H9 (cell line): ENCODE data around the gene OR8D1. TPM values are rescaled to one million over a fixed set of nuclear protein-coding genes. Genes with fewer than 3 reads are reported as not detected.

ENCODE experiments used
- DNase-seq: peaks from one replicate; pipeline ENCODE4 v3.0.0-alpha.2; 2017
- H2AFZ ChIP-seq: one replicate; pipeline ENCODE4 v1.6.1; 2013; ENCODE audit warnings: mild to moderate bottlenecking, low read length, control low read depth, moderate library complexity
- H2AK5ac ChIP-seq: 2 replicates; pipeline ENCODE4 v1.6.1; 2013; ENCODE audit warnings: low read length, control low read depth, mixed read lengths; ENCODE audit not compliant: insufficient read length
- H2BK120ac ChIP-seq: one replicate; pipeline ENCODE4 v1.6.1; 2013; ENCODE audit warnings: low read depth, mild to moderate bottlenecking, low read length, control low read depth, inconsistent platforms; ENCODE audit not compliant: poor library complexity, severe bottlenecking
- H2BK12ac ChIP-seq: 2 replicates; pipeline ENCODE4 v1.6.1; 2013; ENCODE audit warnings: low read length, control low read depth, mixed read lengths, low read depth; ENCODE audit not compliant: insufficient read length
- H2BK15ac ChIP-seq: 2 replicates; pipeline ENCODE4 v1.6.1; 2013; ENCODE audit warnings: low read depth, low read length, control low read depth
- H2BK20ac ChIP-seq: one replicate; pipeline ENCODE4 v1.6.1; 2013; ENCODE audit warnings: low read depth, mild to moderate bottlenecking, low read length, control low read depth, inconsistent platforms; ENCODE audit not compliant: poor library complexity, severe bottlenecking
- H2BK5ac ChIP-seq: 2 replicates; pipeline ENCODE4 v1.6.1; 2013; ENCODE audit warnings: low read length, control low read depth, mixed read lengths; ENCODE audit not compliant: insufficient read length
- H3K14ac ChIP-seq: 2 replicates; pipeline ENCODE4 v1.6.1; 2013; ENCODE audit warnings: low read length, control low read depth; ENCODE audit not compliant: insufficient read depth
- H3K18ac ChIP-seq: 2 replicates; pipeline ENCODE4 v1.6.1; 2013; ENCODE audit warnings: low read depth, mild to moderate bottlenecking, mixed read lengths, low read length, control low read depth; ENCODE audit not compliant: insufficient read length
- H3K23ac ChIP-seq: 2 replicates; pipeline ENCODE4 v1.6.1; 2013; ENCODE audit warnings: low read length, control low read depth, mixed read lengths, low read depth; ENCODE audit not compliant: insufficient read length
- H3K23me2 ChIP-seq: 2 replicates; pipeline ENCODE4 v1.6.1; 2013; ENCODE audit warnings: low read depth, mild to moderate bottlenecking, mixed read lengths, low read length, control low read depth; ENCODE audit not compliant: insufficient read length, poor library complexity, severe bottlenecking
- H3K27ac ChIP-seq: 2 replicates; pipeline ENCODE4 v1.5.1; 2013; ENCODE audit warnings: low read length, control low read depth, mixed read lengths, low read depth; ENCODE audit not compliant: insufficient read length
- H3K27me3 ChIP-seq: 2 replicates; pipeline ENCODE4 v1.6.1; 2013; ENCODE audit warnings: low read length, control low read depth, inconsistent platforms; ENCODE audit not compliant: insufficient read depth
- H3K4ac ChIP-seq: 2 replicates; pipeline ENCODE4 v1.6.1; 2013; ENCODE audit warnings: low read depth, mild to moderate bottlenecking, control low read depth, inconsistent platforms, low read length, moderate library complexity
- H3K4me1 ChIP-seq: 2 replicates; pipeline ENCODE4 v1.6.1; 2013; ENCODE audit warnings: low read length, control low read depth, inconsistent platforms; ENCODE audit not compliant: insufficient read depth
- H3K4me2 ChIP-seq: 2 replicates; pipeline ENCODE4 v1.6.1; 2013; ENCODE audit warnings: low read length, control low read depth, mixed read lengths; ENCODE audit not compliant: insufficient read length, insufficient read depth
- H3K56ac ChIP-seq: 2 replicates; pipeline ENCODE4 v1.6.1; 2013; ENCODE audit warnings: low read depth, mild to moderate bottlenecking, mixed read lengths, low read length, control low read depth; ENCODE audit not compliant: insufficient read length
- H3K79me1 ChIP-seq: 2 replicates; pipeline ENCODE4 v1.6.1; 2013; ENCODE audit warnings: low read depth, mild to moderate bottlenecking, moderate library complexity, low read length, control low read depth, inconsistent platforms; ENCODE audit not compliant: insufficient read depth, poor library complexity, severe bottlenecking
- H3K79me2 ChIP-seq: 2 replicates; pipeline ENCODE4 v1.6.1; 2013; ENCODE audit warnings: low read length, control low read depth, inconsistent platforms; ENCODE audit not compliant: insufficient read depth
- H3K9ac ChIP-seq: 2 replicates; pipeline ENCODE4 v1.6.1; 2013; ENCODE audit warnings: low read length, control low read depth, mixed read lengths; ENCODE audit not compliant: insufficient read length; ENCODE audit errors: extremely low read depth
- H3K9me3 ChIP-seq: one replicate; pipeline ENCODE4 v1.6.1; 2013; ENCODE audit warnings: low read depth, low read length, inconsistent platforms; ENCODE audit not compliant: control insufficient read depth
- H3T11ph ChIP-seq: one replicate; pipeline ENCODE4 v1.6.1; 2013; ENCODE audit warnings: mild to moderate bottlenecking, low read length, control low read depth, inconsistent platforms
- H4K20me1 ChIP-seq: one replicate; pipeline ENCODE4 v1.6.1; 2013; ENCODE audit not compliant: control insufficient read depth, insufficient read length, insufficient read depth
- H4K5ac ChIP-seq: 2 replicates; pipeline ENCODE4 v1.6.1; 2013; ENCODE audit warnings: low read depth, mild to moderate bottlenecking, mixed read lengths, low read length, control low read depth; ENCODE audit not compliant: insufficient read length
- H4K8ac ChIP-seq: replicated peaks from 2 replicates; pipeline ENCODE4 v1.6.1; 2013; ENCODE audit warnings: low read length, control low read depth, mixed read lengths, low read depth; ENCODE audit not compliant: insufficient read length
- H4K91ac ChIP-seq: 2 replicates; pipeline ENCODE4 v1.6.1; 2013; ENCODE audit warnings: low read depth, mild to moderate bottlenecking, moderate library complexity, mixed read lengths, low read length, control low read depth; ENCODE audit not compliant: insufficient read length
- H3K27ac Mint-ChIP-seq, 3 experiments: 2 replicates in 2 of 3; 3 replicates in 1 of 3; pipeline ENCODE4 v1.8.0; 2020 to 2021; ENCODE audit warnings: mixed read lengths in 3 of 3, mild to moderate bottlenecking in 1 of 3, moderate library complexity in 1 of 3
- H3K27me3 Mint-ChIP-seq: 2 replicates; pipeline ENCODE4 v1.8.0; 2021; ENCODE audit warnings: low read depth, mild to moderate bottlenecking, moderate library complexity, mixed read lengths
- H3K36me3 Mint-ChIP-seq, 3 experiments: 2 replicates in 2 of 3; 3 replicates in 1 of 3; pipeline ENCODE4 v1.8.0; 2020 to 2021; ENCODE audit warnings: low read depth in 3 of 3, mixed read lengths in 3 of 3; ENCODE audit not compliant: insufficient read depth in 1 of 3
- H3K4me1 Mint-ChIP-seq, 2 experiments: 2 replicates each; pipeline ENCODE4 v1.8.0; 2020; ENCODE audit warnings: mixed read lengths in 2 of 2
- H3K4me3 Mint-ChIP-seq, 2 experiments: 2 replicates in 1 of 2; 3 replicates in 1 of 2; pipeline ENCODE4 v1.8.0; 2020 to 2021; ENCODE audit warnings: mild to moderate bottlenecking in 2 of 2, mixed read lengths in 2 of 2, moderate library complexity in 1 of 2
- H3K9me3 Mint-ChIP-seq, 2 experiments: 2 replicates in 1 of 2; 3 replicates in 1 of 2; pipeline ENCODE4 v1.8.0; 2020; ENCODE audit warnings: mild to moderate bottlenecking in 2 of 2, mixed read lengths in 2 of 2, moderate library complexity in 1 of 2
- WGBS: extraction: QIAGEN DNeasy Blood & Tissue Kit; methylation state at CpG from one replicate; pipeline ENCODE4 v1.1.7; 2013; ENCODE audit warnings: missing lambda C conversion rate, low lambda C conversion rate, mixed read lengths; ENCODE audit not compliant: insufficient read length; ENCODE audit errors: extremely low coverage; 5-methylcytosine and 5-hydroxymethylcytosine counted together
- total RNA-seq: library from RNA; stranded (reverse); gene quantifications from 2 replicates; pipeline ENCODE4 v1.2.1, GENCODE V29; 2021
- TF ChIP-seq, protein P1 (sequence below): fragments of 200-600 bp; sonication (generic); conservative IDR thresholded peaks from 3 replicates; pipeline ENCODE4 v1.8.0; 2021; ENCODE audit warnings: antibody characterized with exemption, mild to moderate bottlenecking

Gene OR8D1
- total RNA-seq, 1 experiment from 2014 or later = not detected

DNA sequence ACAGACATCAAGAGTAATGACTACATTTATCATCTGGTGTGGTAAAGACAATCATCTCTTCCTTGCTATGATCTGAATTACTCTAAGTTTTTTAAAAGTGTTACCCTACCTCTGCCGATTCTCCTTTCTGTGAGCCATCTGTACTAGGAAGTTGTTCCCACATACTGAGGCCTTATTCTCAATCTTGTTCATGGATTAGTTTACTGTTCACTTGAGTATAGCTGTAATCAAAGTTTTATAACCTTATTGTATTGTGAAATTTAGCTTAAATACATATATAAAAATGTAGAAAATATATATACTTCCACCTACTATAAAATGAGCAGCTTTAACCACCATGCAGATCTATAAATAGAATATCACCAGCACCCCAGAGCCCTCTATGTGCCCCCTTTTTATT lies 8.6 kb upstream of the OR8D1 start:
- Mint-ChIP-seq H3K9me3 (peaks cover under 1 to 7% of the 10 kb centered on the region in 2 experiments; a peak in 3 of 5 replicates), H3K4me3 (no peak overlapping the region), H3K36me3 (peaks cover 0 to 1% (median 1%) of the 10 kb centered on the region in 3 experiments; a peak in 3 of 7 replicates), H3K27ac (no peak overlapping the region), H3K4me1 (peaks cover 0 to 3% of the 10 kb centered on the region in 2 experiments; a peak in 2 of 4 replicates), H3K27me3 (peaks cover 3% of the 10 kb centered on the region)
- Histone ChIP-seq H3T11ph (no peak overlapping the region), H4K8ac (no peak overlapping the region), H4K5ac (no peak overlapping the region), H2BK15ac (no peak overlapping the region), H4K91ac (no peak overlapping the region), H3K23me2 (no peaks in the 10 kb centered on the region), H3K56ac (no peak overlapping the region), H3K27ac (no peak overlapping the region), H3K14ac (no peak overlapping the region), H3K27me3 (no peaks in the 10 kb centered on the region), H2BK120ac (no peak overlapping the region), H3K4me1 (no peaks in the 10 kb centered on the region), H3K4ac (no peak overlapping the region), H4K20me1 (no peaks in the 10 kb centered on the region), H2BK5ac (no peak overlapping the region), H2AK5ac (no peak overlapping the region), H3K18ac (no peak overlapping the region), H3K4me2 (no peak overlapping the region), H2AFZ (no peak overlapping the region), H2BK20ac (no peak overlapping the region), H3K9me3 (no peaks in the 10 kb centered on the region), H3K79me2 (no peaks in the 10 kb centered on the region), H3K9ac (no peak overlapping the region), H3K79me1 (no peaks in the 10 kb centered on the region), H2BK12ac (no peak overlapping the region), H3K23ac (no peak overlapping the region)
- WGBS = no CpG with 5 or more reads among the region's 1 CpG
- no peak for DNase-seq
- TF ChIP-seq, protein P1, sequence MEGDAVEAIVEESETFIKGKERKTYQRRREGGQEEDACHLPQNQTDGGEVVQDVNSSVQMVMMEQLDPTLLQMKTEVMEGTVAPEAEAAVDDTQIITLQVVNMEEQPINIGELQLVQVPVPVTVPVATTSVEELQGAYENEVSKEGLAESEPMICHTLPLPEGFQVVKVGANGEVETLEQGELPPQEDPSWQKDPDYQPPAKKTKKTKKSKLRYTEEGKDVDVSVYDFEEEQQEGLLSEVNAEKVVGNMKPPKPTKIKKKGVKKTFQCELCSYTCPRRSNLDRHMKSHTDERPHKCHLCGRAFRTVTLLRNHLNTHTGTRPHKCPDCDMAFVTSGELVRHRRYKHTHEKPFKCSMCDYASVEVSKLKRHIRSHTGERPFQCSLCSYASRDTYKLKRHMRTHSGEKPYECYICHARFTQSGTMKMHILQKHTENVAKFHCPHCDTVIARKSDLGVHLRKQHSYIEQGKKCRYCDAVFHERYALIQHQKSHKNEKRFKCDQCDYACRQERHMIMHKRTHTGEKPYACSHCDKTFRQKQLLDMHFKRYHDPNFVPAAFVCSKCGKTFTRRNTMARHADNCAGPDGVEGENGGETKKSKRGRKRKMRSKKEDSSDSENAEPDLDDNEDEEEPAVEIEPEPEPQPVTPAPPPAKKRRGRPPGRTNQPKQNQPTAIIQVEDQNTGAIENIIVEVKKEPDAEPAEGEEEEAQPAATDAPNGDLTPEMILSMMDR = no peak
